Embryonic facial prominence (tissue), 1 donor: Measurements from ENCODE around the gene PAX7.
A peak's percentile ranks its signal among the peaks of the same experiment; 100 is the strongest.
"Not testable (repeated sequence)": the region's sequence is repeated elsewhere in the genome, so short reads cannot be mapped to it uniquely, and the experiment has no call there.

ENCODE experiments used
- DNase-seq: peaks from one replicate; pipeline ENCODE4 v3.0.0-alpha.2; 2016; ENCODE audit errors: extremely low spot score

Gene PAX7

DNA sequence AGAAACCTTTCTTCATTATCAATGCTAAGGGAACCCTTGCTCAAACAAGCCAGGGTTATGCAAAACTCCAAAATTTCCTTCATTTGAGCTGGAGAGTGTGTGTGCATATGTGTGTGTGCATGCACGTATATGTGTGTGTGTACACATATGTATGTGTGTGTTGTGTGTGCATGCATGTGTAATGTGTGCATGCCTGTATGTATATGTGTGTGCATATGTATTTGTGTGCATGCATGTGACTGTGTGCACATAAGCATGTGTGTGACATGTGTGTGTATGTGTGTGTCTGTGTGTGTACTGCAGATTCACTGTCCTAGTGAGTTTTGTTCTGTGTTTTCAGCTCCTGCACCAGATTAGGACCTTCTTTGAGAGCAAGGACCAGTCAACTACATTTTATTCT is 28.2 kb downstream of the PAX7 start:
- DNase-seq: no peak

DNA sequence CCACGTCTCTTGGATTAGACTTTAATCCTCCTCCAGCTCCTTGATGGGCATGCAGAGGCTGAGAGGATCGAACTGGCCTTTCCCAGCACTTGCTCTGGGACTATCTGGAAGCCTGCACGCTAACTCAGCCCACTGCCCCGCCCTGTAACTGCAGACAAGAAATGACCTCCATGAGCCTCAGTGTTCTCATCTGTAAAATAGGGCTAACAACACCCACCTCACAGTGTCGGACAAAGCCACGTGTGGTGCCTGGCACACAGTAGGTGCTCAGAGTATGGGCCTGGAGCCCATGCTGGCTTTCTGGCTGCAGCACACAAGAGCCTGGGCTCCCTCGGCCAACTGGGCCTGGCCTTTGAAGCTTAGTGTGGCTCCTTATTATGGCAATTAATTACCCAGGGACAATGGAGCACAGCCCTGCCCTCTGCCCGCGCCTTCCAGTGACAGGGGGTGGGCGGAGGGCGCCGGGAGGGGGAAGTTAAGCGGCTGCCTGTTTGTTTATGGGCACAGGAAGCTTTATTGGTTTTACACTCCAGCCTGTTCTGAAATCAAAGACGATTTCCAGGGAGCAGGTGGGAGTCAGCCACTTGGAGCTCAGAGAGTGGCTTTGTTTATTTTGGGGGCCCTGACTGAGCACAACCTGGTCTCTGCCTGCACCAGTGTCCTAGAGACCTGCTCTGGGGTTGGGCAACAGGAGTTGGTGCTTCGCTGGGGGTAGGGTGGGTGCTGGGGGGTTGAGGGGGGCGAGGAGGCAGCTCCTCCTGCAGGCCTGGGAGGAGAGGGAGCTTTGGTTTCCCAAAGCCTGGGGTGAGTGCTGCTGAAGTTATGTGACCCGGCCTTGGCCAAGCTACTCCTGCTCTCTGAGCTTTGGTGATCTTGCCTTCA is 31.0 kb downstream of the PAX7 start:
- DNase-seq: no peak

DNA sequence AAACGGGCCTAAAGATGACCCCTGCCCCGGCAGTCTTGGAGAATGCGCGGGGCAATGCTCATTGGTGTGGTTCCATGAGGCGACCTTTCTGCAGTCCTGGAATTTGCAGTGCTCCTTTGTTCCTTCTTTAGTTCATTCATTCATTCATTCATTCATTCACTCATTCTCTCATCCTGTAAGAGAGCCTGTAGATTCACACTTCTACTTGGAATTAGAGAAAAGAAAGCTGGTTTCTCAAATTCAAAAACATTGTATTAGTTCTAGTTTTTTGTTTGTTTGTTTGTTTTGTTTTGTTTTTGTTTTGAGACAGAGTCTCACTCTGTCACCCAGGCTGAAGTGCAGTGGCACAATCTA is 31.6 kb downstream of the PAX7 start:
- no peak for DNase-seq

DNA sequence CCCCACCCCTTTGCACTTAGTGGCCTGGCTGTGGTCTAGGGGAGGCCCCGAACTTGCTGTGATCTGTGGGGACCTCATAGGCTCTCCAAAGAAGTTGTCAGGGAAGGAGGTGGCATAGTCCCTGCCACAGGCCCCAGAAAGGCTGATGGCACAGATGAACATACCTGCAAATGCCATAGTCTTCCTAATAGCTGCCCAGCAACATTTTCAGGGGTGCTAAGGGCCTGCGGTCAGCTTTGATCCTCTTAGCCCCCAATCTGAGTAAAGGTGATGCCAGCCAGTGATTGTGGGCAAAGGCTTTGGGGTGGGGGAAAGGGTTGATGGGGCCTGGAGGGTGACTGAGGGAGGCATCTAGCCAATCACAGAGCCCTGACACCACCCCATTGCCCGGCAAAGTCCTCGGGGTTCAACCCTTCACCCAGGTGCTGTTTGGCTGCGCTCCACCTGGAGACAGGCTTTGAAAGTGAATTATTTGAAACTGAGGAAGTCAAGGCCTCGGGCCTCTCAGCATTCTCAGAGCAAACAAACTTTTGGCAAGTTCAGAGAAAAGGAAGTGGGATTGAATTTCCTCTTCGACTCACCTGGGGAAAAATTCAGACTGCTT is 35.8 kb downstream of the PAX7 start:
- no peak for DNase-seq

DNA sequence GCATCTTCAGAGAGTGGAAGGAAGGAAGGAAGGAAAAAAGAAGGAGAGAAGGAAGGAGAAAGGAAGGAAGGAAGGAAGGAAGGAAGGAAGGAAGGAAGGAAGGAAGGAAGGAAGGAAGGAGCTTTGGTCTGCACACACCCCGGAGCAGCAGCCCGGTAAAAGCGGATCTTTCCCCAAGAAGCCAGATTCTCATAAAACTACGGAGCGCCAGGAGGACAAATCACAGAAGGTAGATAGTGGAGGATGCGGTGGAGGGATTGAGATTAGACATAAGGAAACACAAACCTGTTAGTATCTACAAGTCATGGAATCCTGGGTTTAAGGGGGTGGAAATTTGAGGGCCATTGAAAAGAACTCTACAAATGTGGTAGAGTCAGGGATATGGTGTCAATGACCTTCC is 36.7 kb downstream of the PAX7 start:
- no peak for DNase-seq

DNA sequence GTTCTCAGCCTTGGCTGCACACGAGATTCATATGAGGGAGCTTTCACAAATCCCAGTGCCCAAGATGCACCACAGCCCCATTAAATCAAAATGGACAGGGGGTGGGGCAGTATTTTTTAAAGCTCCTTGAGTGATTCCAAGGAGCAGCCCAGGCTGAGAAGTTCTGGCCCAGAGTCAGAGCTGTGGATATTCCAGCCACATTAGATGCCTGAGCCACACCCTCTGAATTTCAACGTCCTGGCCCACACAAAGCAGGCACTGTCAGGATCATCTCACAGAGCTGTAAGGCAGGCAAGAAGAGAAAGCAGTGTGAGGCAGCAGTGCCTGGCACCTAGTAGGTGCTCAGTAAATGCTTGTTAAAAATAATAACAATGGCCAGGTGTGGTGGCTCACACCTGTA is 37.4 kb downstream of the PAX7 start:
- DNase-seq: no peak

DNA sequence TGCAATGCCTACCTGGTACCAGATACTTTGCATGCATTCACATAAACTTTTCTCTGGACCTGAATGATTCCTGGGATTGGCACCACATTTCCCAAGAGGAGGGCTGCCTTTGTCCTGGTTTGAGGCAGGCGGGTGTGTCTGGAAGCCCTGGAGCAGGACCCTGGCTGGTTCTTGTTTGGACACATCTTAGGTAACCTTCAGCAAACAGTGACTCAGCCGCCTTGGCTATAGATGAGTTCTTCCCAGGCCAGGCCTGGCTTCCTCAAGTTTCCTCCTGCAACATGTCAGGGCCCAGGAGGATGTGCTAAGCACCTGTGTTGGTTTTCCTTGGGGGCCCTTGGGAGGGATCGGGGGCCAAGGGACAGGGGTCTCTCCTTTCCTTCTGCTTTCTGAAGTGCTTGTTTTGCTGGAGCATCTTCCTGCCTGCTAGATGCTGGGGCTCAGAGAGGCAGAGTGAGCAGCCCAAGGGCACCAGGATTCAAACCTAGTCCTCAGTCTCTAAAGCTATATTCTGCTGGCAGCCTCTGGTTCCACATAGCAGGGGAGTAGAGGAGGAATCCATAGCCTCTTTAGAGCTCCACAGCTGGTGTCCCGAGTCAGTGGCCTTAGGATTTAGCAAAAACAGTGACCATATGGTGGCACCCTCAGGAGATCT is 38.2 kb downstream of the PAX7 start:
- DNase-seq: no peak

DNA sequence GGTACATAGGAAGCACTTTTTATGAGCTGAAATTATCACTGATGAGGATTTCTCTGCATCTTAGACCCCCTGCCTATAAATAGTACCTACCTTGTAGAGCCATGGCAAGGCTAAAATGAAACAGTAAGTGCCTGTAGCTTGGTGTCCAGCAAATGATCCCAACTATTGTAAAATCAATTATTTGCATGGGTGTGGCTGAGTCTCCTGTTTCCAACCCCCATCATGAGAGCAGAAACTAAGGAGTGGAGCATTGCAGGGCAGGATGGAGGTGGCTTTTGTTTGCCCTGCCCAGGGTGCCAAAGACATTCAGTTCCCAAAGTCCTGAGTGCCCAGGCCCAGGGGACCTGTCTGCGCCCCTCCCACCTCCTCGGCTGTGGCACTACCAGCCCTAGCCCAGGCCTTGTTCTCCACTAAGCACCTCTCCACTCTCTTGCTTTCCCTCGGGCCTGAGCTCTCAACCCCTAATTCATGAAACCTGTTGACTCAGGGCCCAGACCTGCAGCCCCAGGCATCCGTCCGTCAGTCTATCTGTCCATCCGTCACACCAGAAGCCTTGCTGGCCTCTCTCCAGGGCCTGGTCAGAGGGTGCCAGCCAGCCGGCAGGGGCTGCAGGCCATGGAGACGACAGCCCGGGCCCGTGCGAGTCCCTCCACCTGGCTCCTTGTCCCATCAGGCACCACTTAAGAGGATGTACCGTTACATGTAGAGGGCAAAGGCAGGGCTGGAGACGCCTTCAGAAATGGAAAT is 39.6 kb downstream of the PAX7 start:
- DNase-seq: no peak

DNA sequence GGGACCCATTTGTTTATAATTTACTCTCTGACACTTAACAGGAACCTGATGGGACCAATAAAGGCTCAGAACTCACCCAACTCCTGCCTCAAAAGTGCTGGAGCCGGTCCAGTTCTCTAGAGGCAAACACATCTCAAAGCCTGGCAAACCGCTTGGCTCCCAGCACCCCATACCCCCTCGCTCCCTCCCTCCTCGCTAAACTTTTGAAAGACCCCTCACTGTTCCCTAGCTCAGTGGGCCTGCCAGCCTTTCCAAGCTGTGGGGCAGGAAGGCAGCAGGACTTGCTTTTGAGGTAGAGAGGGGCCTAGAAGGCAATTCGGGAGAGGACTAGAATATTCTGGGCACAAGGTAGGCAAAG is 40.2 kb downstream of the PAX7 start:
- peak; percentile 19 for DNase-seq

DNA sequence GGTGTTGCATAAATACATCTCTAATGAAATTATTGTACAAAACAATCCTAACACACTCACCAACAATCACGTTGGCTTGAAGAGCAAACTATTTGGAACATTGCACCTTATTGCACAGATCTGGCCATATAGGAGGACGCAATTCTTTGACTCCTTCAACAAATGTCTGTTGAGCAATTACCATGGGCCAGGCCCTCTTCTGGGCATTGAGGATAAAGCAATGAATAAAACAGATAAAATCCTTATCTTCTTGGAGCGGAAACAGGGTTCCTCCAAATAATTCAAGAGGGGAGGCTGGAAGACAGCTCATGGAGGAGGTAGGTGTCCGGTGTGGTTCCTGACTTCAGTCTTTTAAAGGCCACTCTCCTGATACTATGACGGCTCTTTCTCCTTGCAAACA is 43.3 kb downstream of the PAX7 start:
- no peak for DNase-seq

DNA sequence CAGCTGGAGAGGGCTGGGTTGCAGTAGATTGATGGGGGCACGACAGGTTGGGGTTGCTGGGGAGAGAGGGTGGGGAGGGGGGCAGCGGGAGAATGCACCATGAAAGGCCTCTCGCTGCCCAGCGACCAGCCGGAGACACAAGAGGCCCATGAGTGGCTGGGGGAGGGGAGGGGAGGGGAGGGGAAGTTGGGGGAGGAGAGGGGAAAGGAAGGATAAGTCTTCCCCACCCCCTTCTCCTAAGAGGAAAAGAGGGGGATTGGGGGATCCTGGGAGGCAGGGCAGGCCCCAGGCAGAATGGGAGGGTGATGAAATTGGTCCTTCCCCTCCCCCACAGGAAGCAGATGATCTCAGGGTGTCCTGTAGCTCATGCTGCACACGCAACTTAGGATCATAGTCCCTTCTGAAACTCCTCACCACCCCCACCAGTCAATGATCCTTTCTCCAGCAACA is 45.7 kb downstream of the PAX7 start:
- no peak for DNase-seq

DNA sequence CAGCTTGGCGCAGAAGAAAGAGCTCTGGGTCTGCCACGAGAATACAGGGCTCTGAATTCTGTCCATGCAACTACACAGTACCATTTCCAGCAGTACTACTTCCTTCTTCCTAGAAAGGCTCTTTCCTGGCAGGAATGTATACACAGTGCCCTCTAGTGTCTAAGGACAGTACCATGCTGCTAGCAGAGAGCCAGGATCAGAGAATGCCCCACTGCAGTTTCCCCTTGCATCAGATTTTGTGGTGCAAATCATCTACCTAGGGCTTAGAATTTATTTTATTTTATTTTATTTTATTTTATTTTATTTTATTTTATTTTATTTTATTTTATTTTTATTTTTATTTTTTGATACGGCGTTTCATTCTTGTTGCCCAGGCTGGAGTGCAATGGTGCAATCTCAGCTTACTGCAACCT is 50.8 kb downstream of the PAX7 start:
- no peak for DNase-seq

DNA sequence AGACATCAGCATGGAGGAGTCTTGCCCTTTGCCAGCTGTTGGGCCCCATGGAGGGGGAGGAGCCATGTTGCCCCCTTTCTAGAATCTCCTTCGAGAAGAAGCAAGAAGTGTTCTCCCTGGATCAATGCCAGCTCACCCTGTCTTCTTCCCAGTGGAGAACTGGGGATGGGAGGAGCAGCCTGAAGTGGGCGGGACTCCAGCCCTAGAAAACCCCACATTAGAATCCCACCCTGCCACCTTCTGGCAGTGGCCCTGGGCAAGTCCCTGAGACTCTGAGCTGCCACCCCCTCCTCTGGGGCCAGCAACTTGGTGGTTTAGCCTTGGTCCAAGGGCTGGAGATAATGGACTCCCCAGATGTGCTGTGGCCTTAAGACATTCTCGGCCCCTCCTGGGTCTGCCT is 51.7 kb downstream of the PAX7 start:
- no peak for DNase-seq

DNA sequence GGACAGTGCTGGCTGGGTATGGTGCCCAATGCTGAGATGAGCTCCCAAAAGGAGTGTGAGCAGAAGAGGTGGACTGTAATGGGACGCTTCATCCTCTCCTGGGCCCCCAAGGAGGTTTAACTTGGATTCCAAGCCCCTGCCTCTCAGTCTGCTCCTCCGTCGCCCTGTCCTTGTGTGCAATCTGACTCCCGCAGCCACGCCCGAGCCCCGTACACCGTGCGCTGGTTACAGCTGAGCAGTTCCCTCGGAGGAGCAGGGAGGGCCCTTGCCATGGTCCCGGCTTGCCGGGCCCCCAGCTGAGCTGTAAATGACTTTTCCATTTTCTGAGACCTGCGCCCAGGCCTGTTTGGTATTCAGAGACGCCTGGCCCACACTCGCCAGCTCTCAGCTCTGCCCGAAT is 53.7 kb downstream of the PAX7 start:
- DNase-seq: no peak

DNA sequence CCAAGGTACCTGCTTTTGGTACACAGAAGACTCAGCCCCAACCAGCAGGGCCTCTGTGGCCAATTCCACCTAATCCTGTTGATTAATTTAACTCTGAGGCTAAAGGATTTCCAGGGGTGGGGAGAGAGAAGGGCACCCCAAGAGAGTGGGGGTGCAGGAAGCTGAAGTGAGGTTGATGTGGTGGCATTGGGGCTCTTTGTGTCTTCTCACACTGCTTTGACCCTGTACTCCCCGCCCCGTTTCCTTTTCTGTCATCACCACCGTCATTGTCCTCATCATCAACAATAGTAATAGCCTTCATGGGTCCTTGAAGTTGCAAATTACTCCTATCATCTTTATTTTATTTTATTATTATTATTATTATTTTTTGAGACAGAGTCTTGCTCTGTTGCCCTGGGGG is 55.9 kb downstream of the PAX7 start:
- no peak for DNase-seq

DNA sequence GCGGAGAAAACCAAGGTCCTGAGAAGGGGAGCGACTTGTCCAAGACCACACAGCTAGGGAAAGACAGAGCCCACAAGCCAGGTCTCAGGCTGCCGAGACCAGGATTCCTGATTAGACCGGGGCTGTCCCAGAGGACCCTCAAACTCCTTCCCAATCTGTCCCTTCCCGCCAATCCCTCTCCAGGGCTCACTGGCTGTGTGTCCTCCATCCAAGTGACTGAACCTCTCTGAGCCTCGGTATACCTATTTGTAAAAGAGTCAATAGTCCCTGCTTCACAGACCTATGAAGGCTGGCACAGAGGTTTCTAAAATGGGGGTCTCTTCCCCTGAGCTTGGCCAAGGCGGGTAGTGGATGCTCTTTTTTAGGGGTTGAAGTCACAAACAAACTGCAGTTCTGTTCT is 56.6 kb downstream of the PAX7 start:
- DNase-seq: no peak

DNA sequence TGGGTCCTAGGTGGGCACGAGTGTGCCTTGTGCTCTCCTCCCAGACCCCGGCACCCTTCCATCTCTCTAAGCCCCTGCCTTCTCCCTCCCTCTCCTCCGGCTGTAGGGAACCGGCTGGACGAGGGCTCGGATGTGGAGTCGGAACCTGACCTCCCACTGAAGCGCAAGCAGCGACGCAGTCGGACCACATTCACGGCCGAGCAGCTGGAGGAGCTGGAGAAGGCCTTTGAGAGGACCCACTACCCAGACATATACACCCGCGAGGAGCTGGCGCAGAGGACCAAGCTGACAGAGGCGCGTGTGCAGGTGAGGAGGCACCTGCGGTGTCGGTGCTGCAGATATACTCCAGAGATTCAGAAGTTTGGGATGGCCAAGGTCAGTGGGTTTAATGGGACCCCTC is 61.0 kb downstream of the PAX7 start:
- DNase-seq: no peak

DNA sequence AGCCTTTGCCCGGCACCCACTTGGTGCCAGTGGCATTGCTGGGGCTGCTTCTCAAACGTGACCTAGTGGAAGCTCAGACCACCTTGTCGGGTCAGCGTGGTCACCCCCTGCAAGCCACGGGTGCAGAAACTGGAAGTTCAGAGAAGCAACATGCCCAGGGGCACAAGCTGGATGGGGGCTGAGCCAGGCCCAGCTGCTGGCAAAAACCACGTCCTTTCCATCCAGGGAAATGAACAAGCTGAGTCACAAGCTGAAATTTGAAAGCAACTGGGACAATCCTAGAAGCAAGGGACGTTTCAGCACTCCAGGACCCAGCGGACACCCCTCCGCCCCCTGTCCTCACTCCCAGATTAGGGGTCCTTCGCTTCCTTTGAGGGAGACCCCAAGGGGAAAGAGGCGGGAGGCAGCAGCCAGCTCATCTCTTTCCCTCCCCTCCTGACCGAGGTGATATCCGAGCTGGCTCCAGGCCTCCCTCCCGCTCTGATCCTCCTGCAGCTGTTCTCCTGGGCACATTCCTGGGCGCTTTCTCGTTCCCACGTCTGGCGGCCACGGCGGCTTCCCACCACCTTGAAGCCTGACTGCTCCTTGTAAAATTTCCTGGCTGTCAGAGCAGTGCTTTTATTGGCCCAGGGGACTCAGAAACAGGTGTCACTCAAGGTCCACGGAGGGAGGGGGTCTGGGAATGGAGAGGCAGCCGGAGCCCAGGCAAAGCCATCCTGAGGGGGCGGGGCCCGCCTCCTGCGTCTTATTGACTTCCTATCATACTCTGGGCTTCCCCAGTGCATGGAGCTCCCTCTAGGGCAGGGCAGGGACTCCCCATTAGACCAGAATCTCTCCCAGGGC is 62.8 kb downstream of the PAX7 start:
- DNase-seq: no peak

DNA sequence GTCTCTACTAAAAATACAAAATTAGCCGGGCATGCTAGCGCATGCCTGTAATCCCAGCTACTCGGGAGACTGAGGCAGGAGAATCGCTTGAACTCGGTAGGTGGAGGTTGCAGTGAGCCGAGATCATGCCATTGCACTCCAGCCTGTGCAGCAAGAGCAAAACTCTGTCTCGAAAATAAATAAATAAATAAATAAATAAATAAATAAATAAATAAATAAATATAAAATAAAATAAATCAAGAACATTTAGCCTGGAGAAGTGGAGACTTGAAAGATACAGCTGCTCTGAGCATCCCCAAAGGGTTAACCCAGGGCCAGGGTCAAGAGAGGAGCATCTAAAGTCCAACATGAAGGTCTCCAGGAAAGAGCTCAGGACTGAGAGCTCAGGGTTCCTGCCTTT is 63.6 kb downstream of the PAX7 start:
- DNase-seq: not testable (repeated sequence)

DNA sequence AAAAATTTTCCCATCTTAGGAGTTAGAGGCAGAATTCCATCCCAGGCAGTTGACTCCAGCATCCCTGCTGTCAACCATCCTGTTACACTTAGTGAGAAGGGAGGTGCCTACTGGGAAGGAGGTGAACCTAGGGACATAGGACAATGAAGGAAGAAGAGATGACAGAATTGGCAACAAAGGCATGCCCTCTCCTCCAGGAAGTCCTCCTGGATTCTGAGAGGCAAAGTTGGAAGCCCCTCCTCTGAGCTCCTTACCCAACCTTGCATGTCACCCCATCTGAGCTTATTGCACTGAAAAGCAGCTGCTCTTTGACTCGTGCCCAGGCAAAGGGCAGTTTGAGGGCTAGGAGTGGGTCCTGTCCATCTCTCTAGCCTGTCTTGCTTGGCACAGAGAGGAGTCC is 66.9 kb downstream of the PAX7 start:
- DNase-seq: no peak

DNA sequence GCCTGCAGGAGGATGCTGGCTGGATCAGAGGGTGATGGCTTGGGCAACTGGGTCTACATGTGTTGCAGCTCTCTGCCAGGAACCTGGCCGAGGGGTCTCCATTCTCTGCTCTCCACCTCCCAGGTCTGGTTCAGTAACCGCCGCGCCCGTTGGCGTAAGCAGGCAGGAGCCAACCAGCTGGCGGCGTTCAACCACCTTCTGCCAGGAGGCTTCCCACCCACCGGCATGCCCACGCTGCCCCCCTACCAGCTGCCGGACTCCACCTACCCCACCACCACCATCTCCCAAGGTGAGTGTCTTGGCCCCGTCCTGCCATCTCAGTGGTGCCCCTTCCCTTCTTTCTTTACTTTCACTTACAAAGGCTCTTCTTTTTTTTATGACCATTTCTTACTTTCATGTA is 69.9 kb downstream of the PAX7 start:
- no peak for DNase-seq

DNA sequence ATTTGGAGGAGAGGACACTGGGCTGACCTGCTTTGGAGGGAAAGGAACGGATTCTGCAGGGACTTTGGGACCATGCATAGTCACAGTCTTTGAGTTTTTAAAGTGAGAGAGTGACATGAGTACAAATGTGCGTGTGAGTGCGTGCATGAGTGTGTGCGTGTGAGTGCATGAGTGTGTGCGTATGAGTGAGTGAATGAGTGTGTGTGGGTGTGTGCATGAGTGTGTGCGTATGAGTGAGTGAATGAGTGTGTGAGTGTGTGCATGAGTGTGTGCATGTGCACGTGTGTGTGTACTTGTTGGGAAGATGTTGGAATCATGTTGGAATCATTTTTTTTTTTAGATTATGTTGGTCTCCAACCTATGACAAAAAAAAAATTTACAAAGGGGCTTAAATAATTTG is 70.5 kb downstream of the PAX7 start:
- DNase-seq: no peak
